ENCODE results near the gene DDI2.

Gene DDI2

GRCh38 chr1:15605398-15606383, 11.6 kb upstream of the DDI2 start:
- no peak for DNase-seq

DNA sequence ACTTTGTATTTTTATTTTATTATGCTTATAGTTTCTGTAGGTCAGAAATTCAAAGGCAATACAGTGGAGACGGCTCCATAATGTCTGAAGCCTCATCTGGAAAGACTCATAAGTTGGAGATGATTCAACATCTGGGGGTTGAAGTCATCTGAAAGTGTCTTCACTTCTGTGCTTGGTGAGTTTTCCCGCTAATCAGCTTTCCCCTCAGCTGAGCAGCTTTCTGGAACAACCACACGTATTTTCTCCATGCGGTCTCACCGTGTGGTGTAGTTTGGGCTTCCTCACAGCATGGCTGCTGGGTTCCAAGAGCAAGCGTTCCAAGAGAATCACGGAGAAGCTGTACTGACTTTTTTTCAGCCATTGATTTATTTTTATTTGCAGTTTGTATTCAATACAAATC, 7.6 kb upstream of the DDI2 start:
- DNase-seq = no peak

DNA sequence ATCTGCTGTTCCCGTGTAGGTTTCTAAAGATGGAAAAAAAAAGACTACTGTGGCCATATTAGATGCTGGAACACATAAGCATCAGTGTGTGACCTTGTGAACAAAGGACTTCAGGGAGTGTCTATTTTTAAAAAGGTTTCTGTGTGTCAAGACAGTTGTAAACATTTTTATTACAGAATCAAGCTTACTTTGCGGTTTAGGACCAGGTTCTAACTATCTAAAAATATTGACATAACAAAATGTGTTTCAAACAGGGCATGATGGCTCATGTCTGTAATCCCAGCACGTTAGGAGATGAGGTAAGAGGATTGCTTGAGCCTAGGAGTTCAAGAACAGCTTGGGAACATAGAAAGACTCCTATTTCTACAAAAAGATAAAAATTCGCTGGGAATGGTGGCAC, 7.1 kb upstream of the DDI2 start:
- DNase-seq = no peak

GRCh38 chr1:15616373-15617172, 685 bp upstream of the DDI2 start:
- DNase-seq = no peak

GRCh38 chr1:15618077-15618654, 908 bp downstream of the DDI2 start:
- DNase-seq = no peak

DNA sequence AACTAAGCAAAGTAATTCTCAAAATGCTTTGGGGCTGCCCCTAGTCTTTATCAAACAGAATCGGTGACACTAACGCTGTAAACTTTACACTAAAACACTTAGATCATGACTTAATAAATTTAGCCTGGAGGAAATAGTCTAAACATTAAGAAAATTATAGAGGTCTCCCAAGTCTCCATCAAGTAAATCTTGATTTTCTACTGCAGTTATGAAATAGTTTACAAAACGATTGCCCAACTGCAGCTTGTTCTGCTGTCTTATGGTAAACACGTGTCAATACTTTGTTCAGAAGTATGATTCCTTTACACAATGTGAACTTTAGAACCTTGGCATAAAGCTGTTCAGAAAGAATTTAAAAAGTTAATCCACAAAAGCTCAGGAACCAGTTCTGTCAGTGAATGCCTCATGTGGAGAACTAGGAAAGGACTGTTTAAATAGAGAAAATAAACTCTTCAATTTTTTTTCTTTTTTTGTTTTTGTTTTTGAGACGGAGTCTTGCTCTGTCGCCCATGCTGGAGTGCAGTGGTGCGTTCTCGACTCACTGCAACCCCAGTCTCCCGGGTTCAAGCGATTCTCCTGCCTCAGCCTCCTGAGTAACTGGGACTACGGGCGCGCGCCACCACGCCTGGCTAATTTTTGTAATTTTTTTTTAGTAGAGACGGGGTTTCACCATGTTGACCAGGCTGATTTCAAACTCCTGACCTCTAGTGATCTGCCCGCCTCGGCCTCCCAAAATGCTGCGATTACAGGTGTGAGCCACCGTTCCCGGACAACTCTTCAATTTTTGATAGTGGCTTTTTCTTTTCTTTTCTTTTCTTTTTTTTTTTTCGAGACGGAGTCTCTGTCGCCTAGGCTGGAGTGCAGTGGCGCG, 1.6 kb downstream of the DDI2 start:
- DNase-seq = no peak

GRCh38 chr1:15620155-15620545, 2.9 kb downstream of the DDI2 start:
- no peak for DNase-seq

GRCh38 chr1:15620902-15621682, 3.8 kb downstream of the DDI2 start:
- DNase-seq = no peak

GRCh38 chr1:15621975-15622374, 4.7 kb downstream of the DDI2 start:
- no peak for DNase-seq

DNA sequence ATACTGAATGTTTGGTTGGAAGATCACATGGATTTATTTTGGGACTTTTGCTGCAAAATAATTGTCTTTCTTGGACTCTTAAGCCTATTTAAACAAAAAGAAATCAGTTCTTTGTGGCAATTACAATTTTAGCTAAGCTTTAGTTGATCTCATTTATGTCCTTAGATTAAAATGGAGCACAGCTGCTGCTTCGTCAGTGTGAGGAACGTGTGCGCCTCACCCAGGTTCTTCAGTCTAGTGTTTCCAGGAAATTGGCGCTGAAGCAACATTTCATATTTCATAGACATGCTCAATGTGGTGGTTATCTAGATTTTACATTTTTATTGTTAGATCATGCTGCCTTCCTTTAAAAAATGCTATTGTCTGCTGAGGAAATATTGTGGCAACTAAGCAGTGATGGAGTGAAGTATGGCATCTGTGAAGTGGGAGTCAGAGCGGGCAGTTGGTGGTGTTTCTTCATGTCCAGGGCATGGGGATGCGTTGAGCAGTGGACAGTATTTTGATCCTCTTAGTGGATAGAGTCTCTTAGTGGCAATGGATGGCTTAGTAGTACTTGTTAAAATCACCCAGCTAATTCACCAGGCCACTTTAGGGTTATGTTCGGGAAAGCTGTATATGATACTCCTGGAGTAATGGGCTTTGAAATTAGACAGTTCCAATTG, 5.6 kb downstream of the DDI2 start:
- peak; percentile 71 for DNase-seq

- DNase-seq = no peak
Observed at GRCh38 chr1:15623435-15623834, 6.2 kb downstream of the DDI2 start.

DNA sequence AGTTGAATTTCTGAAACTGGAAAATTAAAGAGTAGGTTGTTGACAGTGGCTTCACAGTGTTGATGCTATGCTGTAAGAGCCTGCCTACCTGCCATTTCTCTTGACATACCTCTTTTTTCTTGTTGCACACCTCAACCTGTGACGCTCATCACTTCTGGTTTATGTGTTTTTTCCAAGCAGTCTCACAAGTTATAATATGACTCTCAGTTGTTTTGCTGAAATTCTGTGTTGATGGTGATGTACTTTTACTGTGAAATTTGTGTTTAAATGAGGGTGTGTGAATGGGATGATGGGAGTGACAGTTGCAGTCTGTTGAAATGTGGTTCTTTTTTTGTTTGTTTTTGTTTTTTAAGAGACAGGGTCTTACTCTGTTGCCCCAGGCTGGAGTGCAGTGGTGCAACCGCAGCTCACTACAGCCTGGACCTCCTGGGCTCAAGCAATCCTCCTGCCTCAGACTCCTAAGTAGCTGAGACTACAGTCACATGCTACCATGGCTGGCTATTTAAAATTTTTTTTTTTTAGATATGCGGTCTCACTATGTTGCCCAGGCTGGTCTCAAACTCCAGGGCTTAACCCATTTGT, 7.0 kb downstream of the DDI2 start:
- DNase-seq = no peak

DNA sequence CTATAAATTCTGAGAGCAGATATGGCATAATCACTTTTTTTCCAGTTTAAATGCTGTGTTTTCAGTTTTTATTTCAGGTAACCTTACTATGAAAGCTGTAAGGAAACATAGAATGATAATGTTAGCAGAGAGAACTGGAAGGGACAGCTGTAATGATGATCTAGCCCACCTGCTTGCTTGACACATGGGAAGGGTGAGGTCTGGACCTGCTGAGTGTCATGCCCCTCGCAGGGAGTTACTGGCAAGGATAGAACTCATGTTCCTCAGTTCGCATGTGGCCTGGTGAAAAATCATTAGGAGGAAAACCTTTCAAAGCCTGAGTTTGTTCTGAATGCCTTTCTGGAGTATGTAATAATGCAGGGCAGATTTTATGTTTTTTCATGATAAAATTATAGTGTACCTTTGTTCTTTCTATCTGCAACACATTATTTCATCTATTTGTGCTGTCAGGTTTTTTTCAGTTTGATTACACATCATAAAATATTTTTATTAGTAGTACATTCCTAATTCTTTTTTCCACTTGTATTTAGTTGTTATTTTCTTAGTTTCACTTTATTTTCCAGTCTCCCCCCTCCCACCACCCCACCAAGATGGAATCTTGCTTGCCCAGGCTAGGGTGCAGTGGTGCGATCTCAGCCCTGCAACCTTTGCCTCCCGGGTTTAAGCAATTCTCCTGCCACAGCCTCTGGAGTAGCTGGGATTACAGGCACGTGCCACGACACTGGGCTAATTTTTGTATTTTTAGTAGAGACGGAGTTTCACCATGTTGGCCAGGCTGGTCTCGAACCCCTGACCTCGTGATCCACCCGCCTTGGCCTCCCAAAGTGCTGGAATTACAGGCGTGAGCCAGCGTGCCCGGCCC, 8.0 kb downstream of the DDI2 start:
- DNase-seq = no peak

GRCh38 chr1:15626269-15626950, 9.2 kb downstream of the DDI2 start:
- no peak for DNase-seq

DNA sequence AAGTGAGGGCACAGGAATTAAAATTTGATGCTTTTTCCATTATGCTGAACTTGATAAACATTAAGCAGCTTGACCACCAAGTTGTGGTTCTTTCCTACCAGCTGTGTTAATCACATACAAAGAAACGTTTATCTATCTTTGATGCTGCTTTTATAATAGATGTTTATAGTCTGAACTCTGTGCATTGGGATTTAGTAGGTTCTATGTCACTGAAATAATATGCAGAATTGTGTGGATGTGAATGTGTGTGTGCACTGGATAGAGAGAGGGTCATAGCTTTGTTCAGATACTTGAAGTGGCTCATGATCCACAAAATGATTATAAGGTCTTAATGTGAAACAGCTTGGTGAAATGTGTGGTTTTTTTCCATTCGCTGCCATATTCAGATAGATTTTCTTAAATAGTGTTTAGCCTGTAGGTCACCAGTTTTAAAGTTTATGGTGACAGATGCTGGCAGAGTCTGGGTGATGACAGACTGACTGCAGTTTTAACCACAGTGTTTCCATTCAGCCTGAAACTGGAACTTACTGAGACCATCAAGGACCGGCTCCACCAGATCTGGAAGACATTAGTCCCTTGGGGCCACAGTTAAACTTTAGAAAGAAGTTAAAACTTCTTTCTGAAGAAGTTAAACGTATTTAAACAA, 10.2 kb downstream of the DDI2 start:
- peak; percentile 61 for DNase-seq

GRCh38 chr1:15628003-15628402, 10.7 kb downstream of the DDI2 start:
- peak; percentile 92 for DNase-seq

GRCh38 chr1:15633756-15634420, 16.6 kb downstream of the DDI2 start:
- DNase-seq = no peak

- no peak for DNase-seq
Observed at GRCh38 chr1:15636436-15636835, 19.2 kb downstream of the DDI2 start.

Measured in hematopoietic multipotent progenitor cell treated with erythropoietin and hydrocortisone succinate and interleukin-3 and kit ligand, for 6 days (in vitro differentiated cells).